SK-N-SH treated with all-trans-retinoic acid at 6 μM for 48 hours (cell line): ENCODE data around the gene CFAP65.

ENCODE experiments used
- ATAC-seq: fragments of 200-7000 bp; cut with Tn5 transposase; 3 replicates; pipeline ENCODE4 v1.9.1; 2020; ENCODE audit warnings: mild to moderate bottlenecking, moderate library complexity
- CSDC2 ChIP-seq: fragments of 250-450 bp; sonication (Bioruptor Pico); IDR thresholded peaks from 2 replicates; pipeline ENCODE4 v1.5.0; 2020; ENCODE audit warnings: mild to moderate bottlenecking, moderate library complexity
- ESRRG ChIP-seq: fragments of 250-450 bp; sonication (Bioruptor Pico); IDR thresholded peaks from 2 replicates; pipeline ENCODE4 v1.6.1; 2021; ENCODE audit warnings: mild to moderate bottlenecking
- GLIS3 ChIP-seq: fragments of 250-450 bp; sonication (Bioruptor Pico); IDR thresholded peaks from 2 replicates; pipeline ENCODE4 v1.5.0; 2020; ENCODE audit warnings: mild to moderate bottlenecking, moderate library complexity
- ISL1 ChIP-seq: fragments of 250-450 bp; sonication (Bioruptor Pico); IDR thresholded peaks from 2 replicates; pipeline ENCODE4 v2.1.2; 2022; ENCODE audit warnings: mild to moderate bottlenecking, moderate library complexity
- PPARA ChIP-seq: fragments of 250-450 bp; sonication (Bioruptor Pico); IDR thresholded peaks from 2 replicates; pipeline ENCODE4 v1.5.0; 2020; ENCODE audit warnings: mild to moderate bottlenecking, borderline replicate concordance
- TCF4 ChIP-seq: fragments of 250-450 bp; sonication (Bioruptor Pico); IDR thresholded peaks from 2 replicates; pipeline ENCODE4 v1.8.0; 2021; ENCODE audit warnings: mild to moderate bottlenecking, moderate library complexity, borderline replicate concordance
- ZC3H10 ChIP-seq: fragments of 250-450 bp; sonication (Bioruptor Pico); IDR thresholded peaks from 2 replicates; pipeline ENCODE4 v1.5.1; 2021; ENCODE audit warnings: mild to moderate bottlenecking, moderate library complexity
- ZFP3 ChIP-seq: fragments of 250-450 bp; sonication (Bioruptor Pico); IDR thresholded peaks from 2 replicates; pipeline ENCODE4 v1.5.0; 2020; ENCODE audit warnings: mild to moderate bottlenecking, moderate library complexity
- ZFP30 ChIP-seq: fragments of 450-650 bp; formaldehyde crosslinking; IDR thresholded peaks from 2 replicates; pipeline ENCODE4 v1.5.0; 2022; ENCODE audit warnings: mild to moderate bottlenecking, moderate library complexity
- ZNF565 ChIP-seq: fragments of 450-650 bp; formaldehyde crosslinking; conservative IDR thresholded peaks from 2 replicates; pipeline ENCODE4 v1.5.0; 2020; ENCODE audit warnings: low read depth, mild to moderate bottlenecking, moderate library complexity
- ZNF70 ChIP-seq: fragments of 450-650 bp; formaldehyde crosslinking; IDR thresholded peaks from 2 replicates; pipeline ENCODE4 v1.5.0; 2020; ENCODE audit warnings: mild to moderate bottlenecking, moderate library complexity
- TF ChIP-seq, protein P1 (sequence below): fragments of 250-450 bp; sonication (Bioruptor Pico); IDR thresholded peaks from 2 replicates; pipeline ENCODE4 v1.5.1; 2020; ENCODE audit warnings: low read depth, mild to moderate bottlenecking, moderate library complexity
- TF ChIP-seq, protein P2 (sequence below): fragments of 250-450 bp; sonication (Bioruptor Pico); IDR thresholded peaks from 2 replicates; pipeline ENCODE4 v1.8.0; 2021; ENCODE audit warnings: low read depth, mild to moderate bottlenecking, moderate library complexity, borderline replicate concordance
- TF ChIP-seq, protein P3 (sequence below): fragments of 250-450 bp; sonication (Bioruptor Pico); IDR thresholded peaks from 2 replicates; pipeline ENCODE4 v1.5.0; 2020; ENCODE audit warnings: mild to moderate bottlenecking, moderate library complexity
- TF ChIP-seq, protein P4 (sequence below): fragments of 250-450 bp; sonication (Bioruptor Pico); IDR thresholded peaks from 2 replicates; pipeline ENCODE4 v1.5.1; 2021; ENCODE audit warnings: mild to moderate bottlenecking, moderate library complexity
- TF ChIP-seq, protein P5 (sequence below): fragments of 250-450 bp; sonication (Bioruptor Pico); IDR thresholded peaks from 2 replicates; pipeline ENCODE4 v1.8.0; 2020; ENCODE audit warnings: mild to moderate bottlenecking, moderate library complexity, borderline replicate concordance

The CFAP65 gene

DNA sequence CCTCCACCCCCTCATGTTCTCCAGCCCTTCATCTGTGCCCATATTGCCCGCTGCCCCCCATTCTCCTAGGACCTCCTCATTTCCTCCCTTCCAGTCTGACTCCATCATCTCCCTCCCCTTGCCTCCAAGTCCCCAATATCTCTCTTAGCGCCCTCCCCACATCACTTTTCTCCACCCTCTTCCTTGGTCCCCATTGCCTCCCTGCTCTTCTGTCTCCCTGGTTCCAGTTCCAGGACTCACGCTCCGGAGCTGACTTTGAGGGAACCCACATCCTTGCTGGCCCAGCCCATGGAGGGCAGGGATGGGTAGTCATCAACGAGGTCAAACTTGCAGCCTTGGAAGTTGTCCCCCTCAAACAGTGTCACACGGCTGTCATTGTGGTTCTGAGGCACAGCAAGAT lies 50.7 kb downstream of the CFAP65 start:
- TF ChIP-seq ZFP30 (no peak), ZFP3 (CRISPR knock-in tag) (no peak), GLIS3 (CRISPR knock-in tag) (no peak)
- TF ChIP-seq, protein P1, sequence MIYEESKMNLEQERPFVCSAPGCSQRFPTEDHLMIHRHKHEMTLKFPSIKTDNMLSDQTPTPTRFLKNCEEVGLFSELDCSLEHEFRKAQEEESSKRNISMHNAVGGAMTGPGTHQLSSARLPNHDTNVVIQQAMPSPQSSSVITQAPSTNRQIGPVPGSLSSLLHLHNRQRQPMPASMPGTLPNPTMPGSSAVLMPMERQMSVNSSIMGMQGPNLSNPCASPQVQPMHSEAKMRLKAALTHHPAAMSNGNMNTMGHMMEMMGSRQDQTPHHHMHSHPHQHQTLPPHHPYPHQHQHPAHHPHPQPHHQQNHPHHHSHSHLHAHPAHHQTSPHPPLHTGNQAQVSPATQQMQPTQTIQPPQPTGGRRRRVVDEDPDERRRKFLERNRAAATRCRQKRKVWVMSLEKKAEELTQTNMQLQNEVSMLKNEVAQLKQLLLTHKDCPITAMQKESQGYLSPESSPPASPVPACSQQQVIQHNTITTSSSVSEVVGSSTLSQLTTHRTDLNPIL (CRISPR knock-in tag) = no peak
- TF ChIP-seq, protein P2, sequence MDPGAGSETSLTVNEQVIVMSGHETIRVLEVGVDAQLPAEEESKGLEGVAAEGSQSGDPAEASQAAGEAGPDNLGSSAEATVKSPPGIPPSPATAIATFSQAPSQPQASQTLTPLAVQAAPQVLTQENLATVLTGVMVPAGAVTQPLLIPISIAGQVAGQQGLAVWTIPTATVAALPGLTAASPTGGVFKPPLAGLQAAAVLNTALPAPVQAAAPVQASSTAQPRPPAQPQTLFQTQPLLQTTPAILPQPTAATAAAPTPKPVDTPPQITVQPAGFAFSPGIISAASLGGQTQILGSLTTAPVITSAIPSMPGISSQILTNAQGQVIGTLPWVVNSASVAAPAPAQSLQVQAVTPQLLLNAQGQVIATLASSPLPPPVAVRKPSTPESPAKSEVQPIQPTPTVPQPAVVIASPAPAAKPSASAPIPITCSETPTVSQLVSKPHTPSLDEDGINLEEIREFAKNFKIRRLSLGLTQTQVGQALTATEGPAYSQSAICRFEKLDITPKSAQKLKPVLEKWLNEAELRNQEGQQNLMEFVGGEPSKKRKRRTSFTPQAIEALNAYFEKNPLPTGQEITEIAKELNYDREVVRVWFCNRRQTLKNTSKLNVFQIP (CRISPR knock-in tag) = no peak
- no peak for ATAC-seq

DNA sequence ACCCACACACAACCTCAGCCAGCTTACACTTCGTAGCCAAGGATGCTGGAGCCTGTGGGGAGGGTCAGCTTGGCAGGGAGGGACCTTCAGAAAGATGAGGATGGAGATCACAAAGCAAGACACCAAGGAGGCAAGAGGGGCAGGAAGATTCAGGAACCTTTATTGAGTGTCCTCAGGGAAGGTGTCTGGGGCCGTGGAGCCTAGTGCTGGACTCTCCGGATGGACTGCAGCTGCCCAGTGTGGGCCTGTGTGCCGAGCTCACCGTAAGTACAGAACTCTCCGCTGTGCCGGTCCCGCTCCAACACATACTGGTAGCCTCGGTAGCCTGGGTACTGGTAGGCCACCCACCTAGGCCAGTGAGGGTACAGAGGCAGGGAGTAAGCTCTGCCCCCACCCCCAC lies 51.3 kb downstream of the CFAP65 start:
- TF ChIP-seq, protein P3, sequence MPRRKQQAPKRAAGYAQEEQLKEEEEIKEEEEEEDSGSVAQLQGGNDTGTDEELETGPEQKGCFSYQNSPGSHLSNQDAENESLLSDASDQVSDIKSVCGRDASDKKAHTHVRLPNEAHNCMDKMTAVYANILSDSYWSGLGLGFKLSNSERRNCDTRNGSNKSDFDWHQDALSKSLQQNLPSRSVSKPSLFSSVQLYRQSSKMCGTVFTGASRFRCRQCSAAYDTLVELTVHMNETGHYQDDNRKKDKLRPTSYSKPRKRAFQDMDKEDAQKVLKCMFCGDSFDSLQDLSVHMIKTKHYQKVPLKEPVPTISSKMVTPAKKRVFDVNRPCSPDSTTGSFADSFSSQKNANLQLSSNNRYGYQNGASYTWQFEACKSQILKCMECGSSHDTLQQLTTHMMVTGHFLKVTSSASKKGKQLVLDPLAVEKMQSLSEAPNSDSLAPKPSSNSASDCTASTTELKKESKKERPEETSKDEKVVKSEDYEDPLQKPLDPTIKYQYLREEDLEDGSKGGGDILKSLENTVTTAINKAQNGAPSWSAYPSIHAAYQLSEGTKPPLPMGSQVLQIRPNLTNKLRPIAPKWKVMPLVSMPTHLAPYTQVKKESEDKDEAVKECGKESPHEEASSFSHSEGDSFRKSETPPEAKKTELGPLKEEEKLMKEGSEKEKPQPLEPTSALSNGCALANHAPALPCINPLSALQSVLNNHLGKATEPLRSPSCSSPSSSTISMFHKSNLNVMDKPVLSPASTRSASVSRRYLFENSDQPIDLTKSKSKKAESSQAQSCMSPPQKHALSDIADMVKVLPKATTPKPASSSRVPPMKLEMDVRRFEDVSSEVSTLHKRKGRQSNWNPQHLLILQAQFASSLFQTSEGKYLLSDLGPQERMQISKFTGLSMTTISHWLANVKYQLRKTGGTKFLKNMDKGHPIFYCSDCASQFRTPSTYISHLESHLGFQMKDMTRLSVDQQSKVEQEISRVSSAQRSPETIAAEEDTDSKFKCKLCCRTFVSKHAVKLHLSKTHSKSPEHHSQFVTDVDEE = no peak
- TF ChIP-seq CSDC2 = no peak
- no peak for TF ChIP-seq ESRRG (CRISPR knock-in tag)
- TF ChIP-seq, protein P1 (CRISPR knock-in tag) = no peak
- TF ChIP-seq PPARA = no peak
- no peak for TF ChIP-seq ISL1
- TF ChIP-seq ZNF70 (CRISPR knock-in tag) = no peak
- no peak for TF ChIP-seq TCF4
- TF ChIP-seq, protein P4, sequence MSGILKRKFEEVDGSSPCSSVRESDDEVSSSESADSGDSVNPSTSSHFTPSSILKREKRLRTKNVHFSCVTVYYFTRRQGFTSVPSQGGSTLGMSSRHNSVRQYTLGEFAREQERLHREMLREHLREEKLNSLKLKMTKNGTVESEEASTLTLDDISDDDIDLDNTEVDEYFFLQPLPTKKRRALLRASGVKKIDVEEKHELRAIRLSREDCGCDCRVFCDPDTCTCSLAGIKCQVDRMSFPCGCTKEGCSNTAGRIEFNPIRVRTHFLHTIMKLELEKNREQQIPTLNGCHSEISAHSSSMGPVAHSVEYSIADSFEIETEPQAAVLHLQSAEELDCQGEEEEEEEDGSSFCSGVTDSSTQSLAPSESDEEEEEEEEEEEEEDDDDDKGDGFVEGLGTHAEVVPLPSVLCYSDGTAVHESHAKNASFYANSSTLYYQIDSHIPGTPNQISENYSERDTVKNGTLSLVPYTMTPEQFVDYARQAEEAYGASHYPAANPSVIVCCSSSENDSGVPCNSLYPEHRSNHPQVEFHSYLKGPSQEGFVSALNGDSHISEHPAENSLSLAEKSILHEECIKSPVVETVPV = no peak
- no peak for TF ChIP-seq ZC3H10
- TF ChIP-seq ZNF565 (CRISPR knock-in tag) = no peak
- TF ChIP-seq, protein P2 (CRISPR knock-in tag) = no peak
- TF ChIP-seq ZFP3 (CRISPR knock-in tag) = no peak
- TF ChIP-seq, all 23 proteins: peak for 0
- ATAC-seq = no peak

DNA sequence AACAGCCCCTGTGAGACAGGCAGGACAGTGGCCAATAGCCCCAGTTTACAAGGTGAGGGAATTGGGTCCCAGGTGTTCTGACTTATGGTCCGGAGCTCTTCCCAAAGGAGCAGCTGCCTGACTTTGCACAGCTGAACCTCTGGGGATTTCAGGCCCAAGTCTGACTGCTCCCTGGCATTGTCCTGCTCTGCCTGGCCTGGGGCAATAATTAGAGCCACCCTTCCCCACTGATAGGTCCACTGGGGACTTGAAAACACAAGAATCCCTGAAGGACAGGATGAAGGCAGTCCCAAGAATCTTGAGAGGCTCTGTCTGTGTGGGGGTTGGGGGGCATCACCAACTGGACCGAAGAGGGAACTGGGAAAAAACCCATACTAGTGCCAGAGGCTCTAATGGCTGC lies 52.7 kb downstream of the CFAP65 start:
- TF ChIP-seq, protein P5, sequence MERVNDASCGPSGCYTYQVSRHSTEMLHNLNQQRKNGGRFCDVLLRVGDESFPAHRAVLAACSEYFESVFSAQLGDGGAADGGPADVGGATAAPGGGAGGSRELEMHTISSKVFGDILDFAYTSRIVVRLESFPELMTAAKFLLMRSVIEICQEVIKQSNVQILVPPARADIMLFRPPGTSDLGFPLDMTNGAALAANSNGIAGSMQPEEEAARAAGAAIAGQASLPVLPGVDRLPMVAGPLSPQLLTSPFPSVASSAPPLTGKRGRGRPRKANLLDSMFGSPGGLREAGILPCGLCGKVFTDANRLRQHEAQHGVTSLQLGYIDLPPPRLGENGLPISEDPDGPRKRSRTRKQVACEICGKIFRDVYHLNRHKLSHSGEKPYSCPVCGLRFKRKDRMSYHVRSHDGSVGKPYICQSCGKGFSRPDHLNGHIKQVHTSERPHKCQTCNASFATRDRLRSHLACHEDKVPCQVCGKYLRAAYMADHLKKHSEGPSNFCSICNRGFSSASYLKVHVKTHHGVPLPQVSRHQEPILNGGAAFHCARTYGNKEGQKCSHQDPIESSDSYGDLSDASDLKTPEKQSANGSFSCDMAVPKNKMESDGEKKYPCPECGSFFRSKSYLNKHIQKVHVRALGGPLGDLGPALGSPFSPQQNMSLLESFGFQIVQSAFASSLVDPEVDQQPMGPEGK (CRISPR knock-in tag) = no peak

DNA sequence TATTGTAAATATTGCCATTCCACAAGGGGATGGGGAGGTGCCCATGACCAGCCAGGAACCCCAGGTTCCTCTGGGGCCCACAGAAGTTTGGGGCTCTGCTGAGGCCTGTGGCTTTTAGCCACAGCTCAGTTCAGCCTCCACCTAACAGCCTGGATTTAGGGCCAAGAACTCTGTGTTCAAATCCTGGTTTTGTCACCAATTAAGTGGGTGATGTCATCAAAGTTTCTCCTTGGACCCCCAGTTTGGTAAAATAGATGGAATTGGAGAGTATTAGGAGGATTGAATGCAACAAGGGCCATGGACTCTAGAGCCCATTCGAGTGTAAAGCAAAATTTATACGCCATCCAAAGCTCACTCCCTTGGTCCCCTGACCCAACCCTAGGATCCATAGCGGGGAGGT lies 53.2 kb downstream of the CFAP65 start:
- ATAC-seq = no peak
- TF ChIP-seq, protein P3 = no peak
- TF ChIP-seq ISL1 (no peak), ZC3H10 (no peak), ZFP30 (no peak)
- TF ChIP-seq, protein P5 (CRISPR knock-in tag) = no peak

More for the DNA sequence above, 52.7 kb downstream of the CFAP65 start:
- no peak for ATAC-seq
